GM13977 (cell line): ENCODE data around the gene SPON1.

Experiments used
- DNase-seq: peaks from one replicate; pipeline ENCODE4 v3.0.0; 2012; ENCODE audit warnings: low spot score
- CTCF ChIP-seq: IDR thresholded peaks from 2 replicates; pipeline ENCODE4 v1.5.1; 2012; ENCODE audit warnings: mild to moderate bottlenecking, control low read depth; ENCODE audit not compliant: insufficient read depth; ENCODE audit errors: extremely low read depth, missing control alignments
- in situ Hi-C: fragments of 300-500 bp; cut with MboI; formaldehyde crosslinking; loops from one replicate; pipeline ENCODE4 v1.12.0; 2022; ENCODE audit warnings: low sequenced_read_pairs, low pct_unique_long_range_greater_than_20kb, mixed read lengths, inconsistent platforms; ENCODE audit not compliant: unreplicated experiment

The SPON1 gene

DNA sequence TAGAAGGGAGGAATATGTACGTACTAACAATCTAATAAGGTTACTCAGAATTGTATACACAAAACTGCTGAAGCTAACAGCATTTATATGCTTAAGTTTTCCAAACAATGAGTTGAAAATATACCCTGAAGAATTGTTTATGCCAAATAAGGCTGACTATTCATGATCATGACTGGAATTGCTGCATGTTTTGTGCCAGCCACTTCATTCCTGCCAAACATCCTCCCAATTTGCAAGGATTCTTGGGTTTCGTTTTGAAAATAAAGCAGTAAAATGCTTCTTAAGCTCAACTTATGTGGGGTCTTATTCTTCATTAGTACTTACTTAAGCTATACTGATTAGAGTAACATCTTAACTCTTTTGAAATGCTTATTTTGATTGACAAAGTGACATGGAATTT is 149.0 kb downstream of the SPON1 start:
- no peak for DNase-seq
- in situ Hi-C loops, result no loop called here
- no peak for TF ChIP-seq CTCF

- no peak for DNase-seq
- no peak for TF ChIP-seq CTCF
- in situ Hi-C loops, result no loop called here
Measured at GRCh38 chr11:14112721-14113120, 150.2 kb downstream of the SPON1 start.

- no peak for DNase-seq
- no peak for TF ChIP-seq CTCF
- in situ Hi-C loops, result no loop called here
Measured at GRCh38 chr11:14114269-14114668, 151.7 kb downstream of the SPON1 start.

- in situ Hi-C loops, result no loop called here
- TF ChIP-seq CTCF, result no peak
- DNase-seq, result no peak
Measured at GRCh38 chr11:14114786-14115185, 152.3 kb downstream of the SPON1 start.

GRCh38 chr11:14117632-14118031 is 155.1 kb downstream of the SPON1 start:
- no peak for TF ChIP-seq CTCF
- in situ Hi-C loops, result no loop called here
- no peak for DNase-seq

DNA sequence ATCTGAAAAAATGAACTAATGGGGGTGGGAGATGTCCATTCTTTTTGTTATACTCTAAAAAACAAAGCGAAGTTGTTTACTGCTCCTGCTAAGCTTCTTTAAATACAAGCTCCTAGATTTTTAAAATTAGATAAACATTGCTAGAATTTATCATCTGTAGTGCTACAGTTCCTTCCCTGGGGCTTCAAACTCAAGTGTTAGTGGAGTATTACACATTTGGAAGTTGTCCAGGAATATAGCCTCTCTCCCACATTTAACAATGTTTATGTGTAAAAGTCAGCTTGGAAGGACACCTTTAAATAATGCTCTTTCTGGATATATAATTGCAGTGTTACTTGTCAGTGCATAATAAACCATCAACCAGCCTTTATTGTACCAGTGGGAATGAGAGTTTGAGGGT is 155.5 kb downstream of the SPON1 start:
- no peak for TF ChIP-seq CTCF
- no peak for DNase-seq

DNA sequence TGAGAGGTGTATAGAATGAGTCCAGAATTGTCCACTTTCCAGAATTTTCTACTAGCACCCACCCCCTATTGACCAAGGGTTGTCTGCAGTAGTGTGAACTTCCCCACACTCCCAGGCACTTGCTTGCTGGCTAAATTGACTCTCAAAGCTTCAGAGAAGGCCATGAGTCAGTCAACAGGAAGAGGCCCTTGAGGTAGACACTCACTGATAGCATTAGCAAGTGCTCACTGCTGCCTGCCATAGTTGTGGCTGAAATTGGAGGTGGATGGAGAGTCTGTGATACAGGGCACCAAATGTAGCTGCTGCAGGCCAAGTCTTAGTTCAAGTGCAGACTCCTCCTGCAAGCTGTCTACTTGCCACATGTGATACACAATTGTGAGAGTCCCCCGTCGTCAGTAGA is 156.8 kb downstream of the SPON1 start:
- in situ Hi-C loops, result no loop called here
- no peak for DNase-seq

More for the DNA sequence above, 155.5 kb downstream of the SPON1 start:
- in situ Hi-C loops, result no loop called here

More for the DNA sequence above, 156.8 kb downstream of the SPON1 start:
- TF ChIP-seq CTCF, result no peak
